BE2C (cell line): ENCODE data around the gene BACE2.

ENCODE experiments used
- DNase-seq: peaks from one replicate; pipeline ENCODE4 v3.0.0-alpha.2; 2020
- H3K27me3 ChIP-seq: fragments of 250-450 bp; sonication (Bioruptor Pico); 2 replicates; pipeline ENCODE4 v1.5.1; 2020; ENCODE audit warnings: mild to moderate bottlenecking
- H3K36me3 ChIP-seq: fragments of 250-450 bp; sonication (Bioruptor Pico); 2 replicates; pipeline ENCODE4 v1.5.1; 2020; ENCODE audit warnings: mild to moderate bottlenecking
- H3K4me1 ChIP-seq: fragments of 250-450 bp; sonication (Bioruptor Pico); 2 replicates; pipeline ENCODE4 v1.5.1; 2020
- H3K4me3 ChIP-seq: 2 replicates; pipeline ENCODE4 v1.5.1; 2011; ENCODE audit warnings: low read depth, low read length
- H3K9me3 ChIP-seq: fragments of 250-450 bp; sonication (Bioruptor Pico); 2 replicates; pipeline ENCODE4 v1.5.1; 2020
- TF ChIP-seq, protein P1 (sequence below): IDR thresholded peaks from 2 replicates; pipeline ENCODE4 v1.5.1; 2012; ENCODE audit warnings: mild to moderate bottlenecking, low read depth, low read length

BACE2 gene

DNA sequence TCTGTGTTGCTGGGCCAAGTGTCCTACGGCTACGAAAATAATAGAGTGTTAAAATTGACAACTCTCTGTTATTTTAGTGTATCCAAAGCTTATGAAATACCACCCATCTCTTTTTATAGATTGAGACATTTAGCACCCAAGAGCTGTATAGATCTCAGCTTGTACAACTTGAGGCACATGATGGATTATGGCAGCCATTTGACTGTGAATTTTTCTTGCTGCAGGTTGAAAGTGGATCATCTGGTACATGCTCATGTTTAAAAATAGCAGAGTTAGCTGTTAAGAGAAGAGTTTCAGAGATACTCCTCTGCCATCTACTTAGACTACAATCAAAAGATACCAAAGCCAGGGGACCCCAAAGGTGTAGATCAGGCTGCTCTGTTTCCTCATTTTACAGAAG, 99.4 kb downstream of the BACE2 start:
- H3K4me1 ChIP-seq, result no peaks in the 10 kb centered on the region
- H3K27me3 ChIP-seq, result no peaks in the 10 kb centered on the region
- TF ChIP-seq, protein P1, sequence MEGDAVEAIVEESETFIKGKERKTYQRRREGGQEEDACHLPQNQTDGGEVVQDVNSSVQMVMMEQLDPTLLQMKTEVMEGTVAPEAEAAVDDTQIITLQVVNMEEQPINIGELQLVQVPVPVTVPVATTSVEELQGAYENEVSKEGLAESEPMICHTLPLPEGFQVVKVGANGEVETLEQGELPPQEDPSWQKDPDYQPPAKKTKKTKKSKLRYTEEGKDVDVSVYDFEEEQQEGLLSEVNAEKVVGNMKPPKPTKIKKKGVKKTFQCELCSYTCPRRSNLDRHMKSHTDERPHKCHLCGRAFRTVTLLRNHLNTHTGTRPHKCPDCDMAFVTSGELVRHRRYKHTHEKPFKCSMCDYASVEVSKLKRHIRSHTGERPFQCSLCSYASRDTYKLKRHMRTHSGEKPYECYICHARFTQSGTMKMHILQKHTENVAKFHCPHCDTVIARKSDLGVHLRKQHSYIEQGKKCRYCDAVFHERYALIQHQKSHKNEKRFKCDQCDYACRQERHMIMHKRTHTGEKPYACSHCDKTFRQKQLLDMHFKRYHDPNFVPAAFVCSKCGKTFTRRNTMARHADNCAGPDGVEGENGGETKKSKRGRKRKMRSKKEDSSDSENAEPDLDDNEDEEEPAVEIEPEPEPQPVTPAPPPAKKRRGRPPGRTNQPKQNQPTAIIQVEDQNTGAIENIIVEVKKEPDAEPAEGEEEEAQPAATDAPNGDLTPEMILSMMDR, result no peak
- no peaks in the 10 kb centered on the region for H3K9me3 ChIP-seq
- no peak overlapping the region for H3K4me3 ChIP-seq
- H3K36me3 ChIP-seq, result no peaks in the 10 kb centered on the region
- DNase-seq, result no peak

DNA sequence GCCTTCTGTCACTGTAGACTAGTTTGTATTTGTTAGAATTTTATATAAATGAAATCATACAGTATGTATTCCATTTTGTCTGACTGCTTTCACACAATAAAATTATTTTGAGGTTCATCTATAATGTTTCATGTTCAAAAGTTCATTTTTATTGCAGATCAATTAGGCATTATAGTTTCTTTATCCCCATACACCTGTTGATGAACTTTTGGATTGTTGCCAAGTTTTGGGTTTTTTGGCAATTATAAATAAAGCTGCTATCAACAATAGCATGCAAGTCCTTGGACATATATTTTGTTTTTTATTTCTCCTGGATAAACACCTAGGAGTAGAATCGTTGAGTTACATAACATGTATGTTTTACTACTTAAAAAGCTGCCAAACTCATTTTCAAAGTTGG, 101.6 kb downstream of the BACE2 start:
- Histone ChIP-seq H3K9me3 (no peaks in the 10 kb centered on the region), H3K4me3 (no peak overlapping the region), H3K4me1 (no peaks in the 10 kb centered on the region), H3K27me3 (no peaks in the 10 kb centered on the region), H3K36me3 (no peaks in the 10 kb centered on the region)
- DNase-seq, result no peak
- TF ChIP-seq, protein P1, result no peak

GRCh38 chr21:41277196-41277595, 109.2 kb downstream of the BACE2 start:
- no peaks in the 10 kb centered on the region for H3K27me3 ChIP-seq
- no peaks in the 10 kb centered on the region for H3K36me3 ChIP-seq
- H3K4me1 ChIP-seq, result no peaks in the 10 kb centered on the region
- H3K4me3 ChIP-seq, result no peak overlapping the region
- no peak for DNase-seq
- TF ChIP-seq, protein P1, result no peak
- no peaks in the 10 kb centered on the region for H3K9me3 ChIP-seq

GRCh38 chr21:41277846-41278245, 109.9 kb downstream of the BACE2 start:
- no peak overlapping the region for H3K4me3 ChIP-seq
- TF ChIP-seq, protein P1, result no peak
- H3K9me3 ChIP-seq, result no peaks in the 10 kb centered on the region
- no peak for DNase-seq
- H3K27me3 ChIP-seq, result no peaks in the 10 kb centered on the region
- no peaks in the 10 kb centered on the region for H3K36me3 ChIP-seq
- H3K4me1 ChIP-seq, result no peaks in the 10 kb centered on the region

- H3K27me3 ChIP-seq, result no peaks in the 10 kb centered on the region
- no peak for DNase-seq
- H3K9me3 ChIP-seq, result no peaks in the 10 kb centered on the region
- TF ChIP-seq, protein P1, result no peak
- H3K36me3 ChIP-seq, result no peaks in the 10 kb centered on the region
- no peaks in the 10 kb centered on the region for H3K4me1 ChIP-seq
- H3K4me3 ChIP-seq, result no peak overlapping the region
Observed at GRCh38 chr21:41280115-41280919, 112.4 kb downstream of the BACE2 start.

GRCh38 chr21:41282412-41282811, 114.5 kb downstream of the BACE2 start:
- no peak for DNase-seq
- Histone ChIP-seq H3K27me3 (no peaks in the 10 kb centered on the region), H3K9me3 (no peaks in the 10 kb centered on the region), H3K4me3 (no peak overlapping the region), H3K36me3 (no peaks in the 10 kb centered on the region), H3K4me1 (no peaks in the 10 kb centered on the region)
- TF ChIP-seq, protein P1, result no peak
